PFSK-1 (cell line): ENCODE data around the gene RTP3.

Source experiments
- POLR2AphosphoS5 ChIP-seq: IDR thresholded peaks from 2 replicates; pipeline ENCODE4 v1.6.1; 2012; ENCODE audit warnings: low read depth, mild to moderate bottlenecking, control low read depth, low read length, moderate library complexity
- SIN3A ChIP-seq: IDR thresholded peaks from 2 replicates; pipeline ENCODE4 v1.6.1; 2012; ENCODE audit warnings: mild to moderate bottlenecking, low read length, moderate library complexity, borderline replicate concordance; ENCODE audit not compliant: insufficient read depth
- TAF1 ChIP-seq: IDR thresholded peaks from 2 replicates; pipeline ENCODE4 v1.6.1; 2012; ENCODE audit warnings: low read length, control low read depth, borderline replicate concordance; ENCODE audit not compliant: insufficient read depth

- TF ChIP-seq TAF1, result no peak
- TF ChIP-seq POLR2AphosphoS5, result no peak
- TF ChIP-seq SIN3A, result no peak
These were observed 17.1 kb upstream of the RTP3 start for GRCh38 chr3:46480491-46481195.
